ENCODE data around the gene SLC9A3. TPM values are rescaled to one million over a fixed set of nuclear protein-coding genes. Genes with fewer than 3 reads are reported as not detected.

The SLC9A3 gene
- total and polyA plus RNA-seq, 4 experiments from 2014 or later, result 2.2 to 3.1 (median 2.8) TPM

GRCh38 chr5:535846-536698 lies 11.8 kb upstream of the SLC9A3 start:
- Mint-ChIP-seq H3K27ac (no peak overlapping the region), H3K4me3 (no peak overlapping the region), H3K27me3 (peaks cover 6 to 8% of the 10 kb centered on the region in 2 donors), H3K36me3 (no peaks in the 10 kb centered on the region), H3K9me3 (no peaks in the 10 kb centered on the region), H3K4me1 (no peaks in the 10 kb centered on the region)
- ChIA-PET POLR2A (ENCODE audit: partially characterized antibody) (no interaction called here), CTCF (ENCODE audit: partially characterized antibody) (no interaction called here)
- Histone ChIP-seq H3K36me3 (ENCODE audit: insufficient read depth, low read length) (no peaks in the 10 kb centered on the region), H3K27ac (ENCODE audit: low read depth, low read length) (no peak overlapping the region), H3K27me3 (ENCODE audit: insufficient read depth, low read length) (no peaks in the 10 kb centered on the region), H3K4me3 (ENCODE audit: low read length in 2 of 2) (no peak overlapping the region), H3K4me1 (ENCODE audit: insufficient read depth, low read length) (no peaks in the 10 kb centered on the region), H3K9me3 (ENCODE audit: control insufficient read depth in 1 of 2, low read length in 2 of 2) (no peaks in the 10 kb centered on the region)
- no peak for DNase-seq
- intact Hi-C loops (cut with micrococcal nuclease), result no loop called here

- CTCF ChIA-PET (ENCODE audit: partially characterized antibody), result no interaction called here
- Mint-ChIP-seq H3K27me3 (peaks cover 13 to 15% of the 10 kb centered on the region in 2 donors), H3K9me3 (no peaks in the 10 kb centered on the region), H3K4me3 (no peak overlapping the region), H3K27ac (no peak overlapping the region), H3K36me3 (no peaks in the 10 kb centered on the region), H3K4me1 (peaks cover 0 to 2% (median under 1%) of the 10 kb centered on the region in 4 donors)
- no peaks in the 10 kb centered on the region for H3K9me3 ChIP-seq (ENCODE audit: control insufficient read depth in 1 of 2, low read length in 2 of 2)
- POLR2A ChIA-PET (ENCODE audit: partially characterized antibody), result no interaction called here
- no peaks in the 10 kb centered on the region for H3K4me1 ChIP-seq (ENCODE audit: insufficient read depth, low read length)
- no peak overlapping the region for H3K27ac ChIP-seq (ENCODE audit: low read depth, low read length)
- intact Hi-C loops (cut with micrococcal nuclease), result no loop called here
- no peaks in the 10 kb centered on the region for H3K36me3 ChIP-seq (ENCODE audit: insufficient read depth, low read length)
- no peak overlapping the region for H3K4me3 ChIP-seq (ENCODE audit: low read length in 2 of 2)
- no peak for DNase-seq
- no peaks in the 10 kb centered on the region for H3K27me3 ChIP-seq (ENCODE audit: insufficient read depth, low read length)
Observed at GRCh38 chr5:534743-535671, 10.8 kb upstream of the SLC9A3 start.

- H3K27me3 ChIP-seq (ENCODE audit: insufficient read depth, low read length), result peaks cover 6% of the 10 kb centered on the region
- Mint-ChIP-seq H3K27me3 (peaks cover 19 to 21% of the 10 kb centered on the region in 2 donors), H3K4me1 (peaks cover 5 to 10% (median 7%) of the 10 kb centered on the region in 4 donors), H3K36me3 (no peaks in the 10 kb centered on the region), H3K27ac (no peak overlapping the region), H3K9me3 (no peaks in the 10 kb centered on the region), H3K4me3 (no peak overlapping the region)
- ChIA-PET POLR2A (ENCODE audit: partially characterized antibody) (no interaction called here), CTCF (ENCODE audit: partially characterized antibody) (no interaction called here)
- H3K27ac ChIP-seq (ENCODE audit: low read depth, low read length), result no peak overlapping the region
- no peaks in the 10 kb centered on the region for H3K9me3 ChIP-seq (ENCODE audit: control insufficient read depth in 1 of 2, low read length in 2 of 2)
- DNase-seq, result no peak
- H3K36me3 ChIP-seq (ENCODE audit: insufficient read depth, low read length), result no peaks in the 10 kb centered on the region
- intact Hi-C loops (cut with micrococcal nuclease), result no loop called here
- H3K4me3 ChIP-seq (ENCODE audit: low read length in 2 of 2), result no peak overlapping the region
- peaks cover 5% of the 10 kb centered on the region for H3K4me1 ChIP-seq (ENCODE audit: insufficient read depth, low read length)
Observed at GRCh38 chr5:533955-534742, 9.9 kb upstream of the SLC9A3 start.

- H3K36me3 ChIP-seq (ENCODE audit: insufficient read depth, low read length), result no peaks in the 10 kb centered on the region
- POLR2A ChIA-PET (ENCODE audit: partially characterized antibody), result no interaction called here
- H3K36me3 Mint-ChIP-seq, result no peaks in the 10 kb centered on the region
- peaks cover 8 to 14% (median 10%) of the 10 kb centered on the region in 4 donors for H3K4me1 Mint-ChIP-seq
- H3K9me3 ChIP-seq (ENCODE audit: control insufficient read depth in 1 of 2, low read length in 2 of 2), result no peaks in the 10 kb centered on the region
- peaks cover 21 to 24% of the 10 kb centered on the region in 2 donors for H3K27me3 Mint-ChIP-seq
- H3K27ac Mint-ChIP-seq, result no peak overlapping the region
- H3K27ac ChIP-seq (ENCODE audit: low read depth, low read length), result no peak overlapping the region
- intact Hi-C loops (cut with micrococcal nuclease), result no loop called here
- DNase-seq, result no peak
- H3K4me1 ChIP-seq (ENCODE audit: insufficient read depth, low read length), result peaks cover 10% of the 10 kb centered on the region
- no peak overlapping the region for H3K4me3 ChIP-seq (ENCODE audit: low read length in 2 of 2)
- H3K27me3 ChIP-seq (ENCODE audit: insufficient read depth, low read length), result peaks cover 8% of the 10 kb centered on the region
- H3K4me3 Mint-ChIP-seq, result no peak overlapping the region
- no peaks in the 10 kb centered on the region for H3K9me3 Mint-ChIP-seq
- CTCF ChIA-PET (ENCODE audit: partially characterized antibody), result no interaction called here
Observed at GRCh38 chr5:533243-533954, 9.2 kb upstream of the SLC9A3 start.

- POLR2A ChIA-PET (ENCODE audit: partially characterized antibody), result no interaction called here
- H3K27me3 ChIP-seq (ENCODE audit: insufficient read depth, low read length), result peaks cover 11% of the 10 kb centered on the region
- CTCF ChIA-PET (ENCODE audit: partially characterized antibody), result no interaction called here
- intact Hi-C loops (cut with micrococcal nuclease), result no loop called here
- H3K9me3 ChIP-seq (ENCODE audit: control insufficient read depth in 1 of 2, low read length in 2 of 2), result no peaks in the 10 kb centered on the region
- no peak for DNase-seq
- no peak overlapping the region for H3K27ac ChIP-seq (ENCODE audit: low read depth, low read length)
- no peaks in the 10 kb centered on the region for H3K36me3 Mint-ChIP-seq
- H3K4me3 Mint-ChIP-seq, result no peak overlapping the region
- peaks cover 8 to 17% (median 10%) of the 10 kb centered on the region in 4 donors for H3K4me1 Mint-ChIP-seq
- peaks cover 22 to 27% of the 10 kb centered on the region in 2 donors for H3K27me3 Mint-ChIP-seq
- H3K36me3 ChIP-seq (ENCODE audit: insufficient read depth, low read length), result no peaks in the 10 kb centered on the region
- H3K9me3 Mint-ChIP-seq, result no peaks in the 10 kb centered on the region
- H3K4me1 ChIP-seq (ENCODE audit: insufficient read depth, low read length), result peaks cover 12% of the 10 kb centered on the region
- H3K4me3 ChIP-seq (ENCODE audit: low read length in 2 of 2), result no peak overlapping the region
- no peak overlapping the region for H3K27ac Mint-ChIP-seq
Observed at GRCh38 chr5:532521-533242, 8.4 kb upstream of the SLC9A3 start.

GRCh38 chr5:531749-532315 lies 7.6 kb upstream of the SLC9A3 start:
- no peaks in the 10 kb centered on the region for H3K9me3 ChIP-seq (ENCODE audit: control insufficient read depth in 1 of 2, low read length in 2 of 2)
- DNase-seq, result no peak
- H3K4me1 Mint-ChIP-seq, result peaks cover 12 to 25% (median 17%) of the 10 kb centered on the region in 4 donors
- peaks cover 20% of the 10 kb centered on the region for H3K4me1 ChIP-seq (ENCODE audit: insufficient read depth, low read length)
- H3K27ac Mint-ChIP-seq, result no peak overlapping the region
- H3K36me3 ChIP-seq (ENCODE audit: insufficient read depth, low read length), result no peaks in the 10 kb centered on the region
- intact Hi-C loops (cut with micrococcal nuclease), result no loop called here
- no peak overlapping the region for H3K4me3 Mint-ChIP-seq
- CTCF ChIA-PET (ENCODE audit: partially characterized antibody), result no interaction called here
- peaks cover 19% of the 10 kb centered on the region for H3K27me3 ChIP-seq (ENCODE audit: insufficient read depth, low read length)
- peaks cover 30 to 34% of the 10 kb centered on the region in 2 donors for H3K27me3 Mint-ChIP-seq
- no peaks in the 10 kb centered on the region for H3K9me3 Mint-ChIP-seq
- POLR2A ChIA-PET (ENCODE audit: partially characterized antibody), result no interaction called here
- H3K27ac ChIP-seq (ENCODE audit: low read depth, low read length), result no peak overlapping the region
- no peaks in the 10 kb centered on the region for H3K36me3 Mint-ChIP-seq
- no peak overlapping the region for H3K4me3 ChIP-seq (ENCODE audit: low read length in 2 of 2)
